Subcutaneous adipose tissue (tissue), 4 donors: Measurements from ENCODE around the gene MINAR2. TPM values are rescaled to one million over a fixed set of nuclear protein-coding genes. Genes with fewer than 3 reads are reported as not detected.

ENCODE experiments used
- CTCF ChIP-seq: fragments of 450-650 bp; IDR thresholded peaks from one replicate; pipeline ENCODE4 v1.5.1; 2016; ENCODE audit warnings: low read depth, mild to moderate bottlenecking, control low read depth, antibody characterized with exemption, moderate library complexity
- total RNA-seq, 4 donors: library from RNA; depleted of rRNA; stranded (reverse); fragments of >200 nt; gene quantifications; one replicate each; pipeline ENCODE4 v1.1.0, GENCODE V29; 2016

The MINAR2 gene
- total RNA-seq, 4 donors from 2014 or later, result not detected

- TF ChIP-seq CTCF, result no peak
Observed at GRCh38 chr5:129724647-129725046, 23.2 kb upstream of the MINAR2 start.

GRCh38 chr5:129739773-129740172 lies 8.1 kb upstream of the MINAR2 start:
- TF ChIP-seq CTCF, result no peak

- TF ChIP-seq CTCF, result no peak
Observed at GRCh38 chr5:129743541-129744187, 4.2 kb upstream of the MINAR2 start.

- TF ChIP-seq CTCF, result no peak
Observed at GRCh38 chr5:129745997-129746396, 1.9 kb upstream of the MINAR2 start.

- TF ChIP-seq CTCF, result no peak
Observed at GRCh38 chr5:129746876-129747275, 1.0 kb upstream of the MINAR2 start.

GRCh38 chr5:129748913-129749880 lies 1.3 kb downstream of the MINAR2 start:
- no peak for TF ChIP-seq CTCF

GRCh38 chr5:129760636-129761325 lies 12.9 kb downstream of the MINAR2 start:
- no peak for TF ChIP-seq CTCF
